Gastrocnemius medialis (tissue), 4 donors: ENCODE results near the gene CD1C. TPM values are rescaled to one million over a fixed set of nuclear protein-coding genes. Genes with fewer than 3 reads are reported as not detected.
"Not testable (repeated sequence)": the region's sequence is repeated elsewhere in the genome, so short reads cannot be mapped to it uniquely, and the experiment has no call there.

ENCODE experiments used
- ATAC-seq, 2 donors: fragments of 150-250 bp; one replicate each; pipeline ENCODE4 v1.9.1; 2016
- DNase-seq, 2 donors: peaks; one replicate each; pipeline ENCODE4 v3.0.0-alpha.2; 2019
- H3K27ac ChIP-seq, 4 donors: fragments of 200-600 bp; sonication (generic); 1 replicate in 1 of 4; 2 replicates in 3 of 4; pipeline ENCODE4 v1.5.1; 2016 to 2018; ENCODE audit warnings: mild to moderate bottlenecking in 2 of 4, moderate library complexity in 1 of 4
- H3K27me3 ChIP-seq, 3 donors: fragments of 200-600 bp; sonication (generic) in 2 of 3; 1 replicate in 1 of 3; 2 replicates in 2 of 3; pipeline versions ENCODE4 v1.5.1 to v1.6.0; 2016 to 2019; ENCODE audit warnings: mild to moderate bottlenecking in 1 of 3, moderate library complexity in 1 of 3
- H3K36me3 ChIP-seq, 2 donors: fragments of 200-600 bp; sonication (generic) in 1 of 2; one replicate each; pipeline ENCODE4 v1.5.1; 2017 to 2018
- H3K4me1 ChIP-seq, 2 donors: fragments of 200-600 bp; sonication (generic) in 1 of 2; one replicate each; pipeline ENCODE4 v1.5.1; 2016 to 2017; ENCODE audit warnings: mild to moderate bottlenecking in 2 of 2
- H3K4me3 ChIP-seq, 4 donors: fragments of 200-600 bp; sonication (generic) in 3 of 4; 1 replicate in 1 of 4; 2 replicates in 3 of 4; pipeline ENCODE4 v1.5.1; 2016 to 2019; ENCODE audit warnings: mild to moderate bottlenecking in 2 of 4
- H3K9me3 ChIP-seq, 3 donors: fragments of 200-600 bp; sonication (generic) in 2 of 3; 1 replicate in 1 of 3; 2 replicates in 2 of 3; pipeline ENCODE4 v1.5.1; 2016 to 2019
- POLR2A ChIP-seq, 2 donors: fragments of 450-650 bp; IDR thresholded peaks; one replicate each; pipeline ENCODE4 v1.6.1; 2017; ENCODE audit warnings: antibody characterized with exemption in 2 of 2, mild to moderate bottlenecking in 2 of 2, moderate library complexity in 2 of 2
- in situ Hi-C, 4 donors: fragments of 200-750 bp; cut with MboI; loops; one replicate each; pipeline versions ENCODE4 v1.15.0 to v1.8.0; 2017; ENCODE audit warnings: low sequenced_read_pairs in 4 of 4
- intact Hi-C: fragments of 100-400 bp; cut with DNase I; formaldehyde crosslinking; loops from one replicate; pipeline ENCODE4 v1.15.1; 2023; ENCODE audit warnings: low total_unique reads
- total RNA-seq, 4 donors: library from RNA; depleted of rRNA; stranded (reverse); fragments of >200 nt; gene quantifications; one replicate each; pipeline versions ENCODE4 v1.1.0 to v1.2.3, GENCODE V29; 2016
- TF ChIP-seq, protein P1 (sequence below), 5 experiments: fragments of 450-650 bp in 3 of 5; fragments of 200-600 bp in 2 of 5; sonication (generic) in 2 of 5; IDR thresholded peaks in 4 of 5; conservative IDR thresholded peaks in 1 of 5; 1 replicate in 4 of 5; 2 replicates in 1 of 5; pipeline ENCODE4 v1.5.1; 2016 to 2019; ENCODE audit warnings: antibody characterized with exemption in 5 of 5, mild to moderate bottlenecking in 3 of 5, moderate library complexity in 3 of 5

Gene CD1C
- total RNA-seq, 4 donors from 2014 or later: 0.35 TPM; not detected in 3

DNA sequence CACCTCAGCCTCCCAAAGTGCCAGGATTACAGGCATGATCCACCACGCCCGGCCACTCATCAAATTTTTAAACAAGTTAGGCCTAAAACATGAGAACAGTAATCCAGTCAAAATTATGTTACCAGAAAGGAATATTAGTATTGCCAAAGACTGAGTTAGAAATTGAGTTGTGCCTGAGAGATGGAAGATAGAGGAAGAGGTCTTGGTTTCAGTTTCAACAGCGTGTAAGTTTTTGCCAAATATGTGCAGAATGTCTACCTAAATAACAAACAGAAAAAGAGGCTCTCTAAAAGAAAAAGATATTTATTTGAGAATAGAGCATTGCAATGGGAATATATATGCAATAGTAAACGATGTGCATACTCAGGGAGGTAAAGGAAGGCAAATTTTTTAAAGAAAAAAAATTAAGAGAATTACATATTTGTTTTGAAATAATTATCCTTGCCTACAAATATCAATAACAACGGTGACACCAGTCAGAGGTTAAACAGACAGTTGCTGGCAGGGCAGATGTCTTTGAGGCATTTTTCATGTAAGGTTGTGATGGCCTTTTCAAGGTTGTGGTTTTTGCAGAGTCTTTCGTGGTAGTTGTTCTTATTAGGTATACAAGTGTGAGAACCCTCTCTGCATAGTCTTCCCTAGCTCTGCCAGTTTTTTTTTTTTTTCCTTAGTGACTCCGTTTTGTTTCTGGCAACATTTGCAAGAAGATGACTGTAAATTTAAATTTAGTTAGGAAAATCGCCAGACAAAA lies 43.9 kb downstream of the CD1C start:
- intact Hi-C loops: no loop called here
- ATAC-seq (no peak), DNase-seq (no peak)
- H3K9me3 ChIP-seq: no peaks in the 10 kb centered on the region
- no peak overlapping the region for H3K27ac ChIP-seq
- H3K4me1 ChIP-seq: no peaks in the 10 kb centered on the region
- no peak for TF ChIP-seq POLR2A (IDR thresholded peaks at IDR 0.05)
- no peaks in the 10 kb centered on the region for H3K27me3 ChIP-seq
- in situ Hi-C loops: no loop called here
- no peak overlapping the region for H3K4me3 ChIP-seq
- no peaks in the 10 kb centered on the region for H3K36me3 ChIP-seq

DNA sequence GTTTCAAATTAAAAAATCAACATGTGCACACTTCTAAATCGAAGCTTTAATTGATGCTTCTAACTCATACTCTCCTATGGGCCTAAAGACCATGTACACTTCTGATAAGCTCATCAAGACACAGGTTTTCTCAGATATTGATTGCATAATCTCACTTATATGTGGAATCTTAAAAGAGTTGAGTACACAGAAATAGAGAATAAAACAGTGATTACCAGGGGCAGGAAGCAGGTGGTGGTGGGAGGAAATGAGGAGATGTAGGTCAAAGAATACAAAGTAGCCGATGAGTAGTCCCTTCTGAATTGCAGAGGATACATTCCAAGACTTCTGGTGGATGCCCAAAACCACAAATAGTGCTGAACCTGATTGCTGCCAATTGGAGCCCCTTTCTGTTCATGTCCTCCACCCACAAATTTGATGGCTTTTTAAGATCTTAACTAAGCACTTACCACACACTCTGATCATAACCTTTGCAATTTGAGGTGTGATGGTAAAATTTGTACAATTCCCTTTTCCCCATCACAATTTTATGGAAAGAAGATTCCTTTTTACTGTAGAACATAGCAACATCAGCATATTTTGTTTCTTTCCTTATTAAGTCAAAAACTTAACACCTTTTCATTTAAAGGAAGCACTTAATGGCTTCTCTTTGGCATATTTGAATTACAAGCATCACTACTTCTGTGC lies 44.9 kb downstream of the CD1C start:
- H3K36me3 ChIP-seq: no peaks in the 10 kb centered on the region
- in situ Hi-C loops: no loop called here
- DNase-seq: no peak

DNA sequence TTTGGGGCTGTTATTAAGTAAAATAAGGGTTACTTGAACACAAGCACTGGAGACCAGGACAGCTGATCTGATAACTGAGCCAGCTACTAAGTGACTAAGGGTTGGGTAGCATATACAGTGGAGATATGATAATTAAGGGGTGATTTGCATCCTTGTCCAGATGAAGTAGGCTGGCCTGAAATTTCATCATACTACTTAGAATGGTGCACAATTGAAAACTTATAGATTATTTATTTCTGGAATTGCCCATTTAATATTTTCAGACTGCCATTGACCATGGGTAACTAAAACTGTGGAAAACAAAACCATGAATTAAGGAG lies 45.5 kb downstream of the CD1C start:
- in situ Hi-C loops: no loop called here

More for the DNA sequence above, 44.9 kb downstream of the CD1C start:
- Histone ChIP-seq H3K4me3 (no peak overlapping the region), H3K27ac (no peak overlapping the region), H3K9me3 (no peaks in the 10 kb centered on the region), H3K27me3 (no peaks in the 10 kb centered on the region), H3K4me1 (no peaks in the 10 kb centered on the region)
- no peak for ATAC-seq
- TF ChIP-seq, protein P1, sequence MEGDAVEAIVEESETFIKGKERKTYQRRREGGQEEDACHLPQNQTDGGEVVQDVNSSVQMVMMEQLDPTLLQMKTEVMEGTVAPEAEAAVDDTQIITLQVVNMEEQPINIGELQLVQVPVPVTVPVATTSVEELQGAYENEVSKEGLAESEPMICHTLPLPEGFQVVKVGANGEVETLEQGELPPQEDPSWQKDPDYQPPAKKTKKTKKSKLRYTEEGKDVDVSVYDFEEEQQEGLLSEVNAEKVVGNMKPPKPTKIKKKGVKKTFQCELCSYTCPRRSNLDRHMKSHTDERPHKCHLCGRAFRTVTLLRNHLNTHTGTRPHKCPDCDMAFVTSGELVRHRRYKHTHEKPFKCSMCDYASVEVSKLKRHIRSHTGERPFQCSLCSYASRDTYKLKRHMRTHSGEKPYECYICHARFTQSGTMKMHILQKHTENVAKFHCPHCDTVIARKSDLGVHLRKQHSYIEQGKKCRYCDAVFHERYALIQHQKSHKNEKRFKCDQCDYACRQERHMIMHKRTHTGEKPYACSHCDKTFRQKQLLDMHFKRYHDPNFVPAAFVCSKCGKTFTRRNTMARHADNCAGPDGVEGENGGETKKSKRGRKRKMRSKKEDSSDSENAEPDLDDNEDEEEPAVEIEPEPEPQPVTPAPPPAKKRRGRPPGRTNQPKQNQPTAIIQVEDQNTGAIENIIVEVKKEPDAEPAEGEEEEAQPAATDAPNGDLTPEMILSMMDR (IDR thresholded peaks at IDR 0.05 in 4 of 5, conservative IDR thresholded peaks at IDR 0.05 in 1 of 5): no peak
- intact Hi-C loops: no loop called here

DNA sequence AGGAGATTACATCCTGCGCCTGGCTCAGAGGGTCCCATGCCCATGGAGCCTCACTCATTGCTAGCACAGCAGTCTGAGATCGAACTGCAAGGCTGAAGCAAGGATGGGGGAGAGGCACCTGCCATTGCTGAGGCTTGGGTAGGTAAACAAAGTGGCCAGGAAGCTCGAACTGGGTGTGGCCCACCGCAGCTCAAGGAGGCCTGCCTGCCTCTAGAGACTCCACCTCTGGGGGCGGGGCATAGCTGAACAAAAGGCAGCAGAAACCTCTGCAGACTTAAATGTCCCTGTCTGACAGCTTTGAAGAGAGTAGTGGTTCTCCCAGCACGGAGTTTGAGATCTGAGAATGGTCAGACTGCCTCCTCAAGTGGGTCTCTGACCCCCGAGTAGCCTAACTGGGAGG lies 46.7 kb downstream of the CD1C start:
- DNase-seq, ATAC-seq, H3K9me3 ChIP-seq, in situ Hi-C loops, H3K27ac ChIP-seq, H3K4me1 ChIP-seq, intact Hi-C loops, H3K27me3 ChIP-seq, H3K36me3 ChIP-seq, H3K4me3 ChIP-seq: not testable (repeated sequence)

More for the DNA sequence above, 45.5 kb downstream of the CD1C start:
- Histone ChIP-seq H3K27ac (no peak overlapping the region), H3K9me3 (no peaks in the 10 kb centered on the region), H3K36me3 (no peaks in the 10 kb centered on the region), H3K4me3 (no peak overlapping the region), H3K4me1 (no peaks in the 10 kb centered on the region), H3K27me3 (no peaks in the 10 kb centered on the region)
- TF ChIP-seq, protein P1 (IDR thresholded peaks at IDR 0.05 in 4 of 5, conservative IDR thresholded peaks at IDR 0.05 in 1 of 5): no peak
- TF ChIP-seq POLR2A (IDR thresholded peaks at IDR 0.05): no peak
- no peak for DNase-seq
- intact Hi-C loops: no loop called here
- ATAC-seq: no peak

Other genes with a start within 250 kb of the CD1C start
- under 1 TPM in 2 of 4 donors, not detected in 2; 0.58 to 0.82 TPM for gene CD1D, start 109.0 kb upstream of the CD1C start, total RNA-seq
- not detected for gene CD1A, start 35.5 kb upstream of the CD1C start, total RNA-seq
- not detected for gene CD1B, start 41.6 kb downstream of the CD1C start, total RNA-seq
- gene CD1E, start 64.0 kb downstream of the CD1C start, total RNA-seq: not detected
- not detected for gene OR10T2, start 109.5 kb downstream of the CD1C start, total RNA-seq
- not detected for gene OR10K2, start 136.3 kb downstream of the CD1C start, total RNA-seq
- gene OR10K1, start 171.9 kb downstream of the CD1C start, total RNA-seq: not detected
- gene OR10R2, start 182.3 kb downstream of the CD1C start, total RNA-seq: not detected